HT-29 (cell line): Measurements from ENCODE around the gene TRIM72. TPM values are rescaled to one million over a fixed set of nuclear protein-coding genes. Genes with fewer than 3 reads are reported as not detected.
"Not testable (repeated sequence)": the region's sequence is repeated elsewhere in the genome, so short reads cannot be mapped to it uniquely, and the experiment has no call there.

Experiments
- DNase-seq: peaks from one replicate; pipeline ENCODE4 v3.0.0-alpha.2; 2015; ENCODE audit warnings: low spot score
- total RNA-seq: library from RNA; depleted of rRNA; stranded (reverse); fragments of >200 nt; shearing (Covaris generic); gene quantifications from 2 replicates; pipeline ENCODE4 v1.2.3, GENCODE V29; 2014

Gene TRIM72
- total RNA-seq, 1 experiment from 2014 or later = 0.84 TPM

DNA sequence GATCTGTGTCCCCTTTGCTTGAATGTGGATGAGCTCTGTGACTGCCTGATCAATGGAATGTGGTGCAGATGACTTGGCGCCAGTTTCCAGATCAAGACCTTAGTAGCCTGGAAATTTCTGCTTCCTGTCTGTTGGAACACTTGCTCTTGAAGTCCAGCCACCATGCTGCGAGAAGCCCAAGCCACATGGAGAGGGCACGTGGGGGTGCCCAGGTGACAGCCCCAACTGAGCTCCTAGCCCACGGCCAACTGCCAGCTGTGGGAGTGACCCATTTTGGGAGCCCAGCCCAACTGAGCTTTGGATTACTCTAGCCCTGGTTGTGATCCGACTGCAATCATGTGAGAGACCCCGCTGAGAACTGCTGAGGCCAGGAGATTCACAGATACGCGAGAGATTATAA lies 42.5 kb downstream of the TRIM72 start:
- no peak for DNase-seq

- DNase-seq = no peak
Observed at GRCh38 chr16:31258366-31258765, 44.4 kb downstream of the TRIM72 start.

- no peak for DNase-seq
Observed at GRCh38 chr16:31260136-31260931, 46.4 kb downstream of the TRIM72 start.

DNA sequence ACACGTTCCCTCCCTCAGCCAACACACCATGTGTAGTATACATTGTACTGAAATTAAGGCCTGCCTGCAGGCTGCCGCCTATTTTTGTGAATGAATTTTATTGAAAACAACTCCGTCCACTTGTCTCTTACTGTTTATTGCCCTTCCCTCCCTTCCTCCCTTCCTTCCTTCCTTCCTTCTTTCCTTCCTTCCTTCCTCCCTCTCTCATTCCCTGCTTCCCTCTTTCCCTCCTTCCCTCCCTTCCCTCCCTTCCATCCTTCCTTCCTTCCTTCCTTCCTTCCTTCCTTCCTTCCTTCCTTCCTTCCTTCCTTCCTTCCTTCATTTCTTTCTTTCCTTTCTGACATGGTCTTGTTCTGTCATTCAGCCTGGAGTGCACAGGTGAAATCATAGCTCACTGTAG lies 48.2 kb downstream of the TRIM72 start:
- no peak for DNase-seq

DNA sequence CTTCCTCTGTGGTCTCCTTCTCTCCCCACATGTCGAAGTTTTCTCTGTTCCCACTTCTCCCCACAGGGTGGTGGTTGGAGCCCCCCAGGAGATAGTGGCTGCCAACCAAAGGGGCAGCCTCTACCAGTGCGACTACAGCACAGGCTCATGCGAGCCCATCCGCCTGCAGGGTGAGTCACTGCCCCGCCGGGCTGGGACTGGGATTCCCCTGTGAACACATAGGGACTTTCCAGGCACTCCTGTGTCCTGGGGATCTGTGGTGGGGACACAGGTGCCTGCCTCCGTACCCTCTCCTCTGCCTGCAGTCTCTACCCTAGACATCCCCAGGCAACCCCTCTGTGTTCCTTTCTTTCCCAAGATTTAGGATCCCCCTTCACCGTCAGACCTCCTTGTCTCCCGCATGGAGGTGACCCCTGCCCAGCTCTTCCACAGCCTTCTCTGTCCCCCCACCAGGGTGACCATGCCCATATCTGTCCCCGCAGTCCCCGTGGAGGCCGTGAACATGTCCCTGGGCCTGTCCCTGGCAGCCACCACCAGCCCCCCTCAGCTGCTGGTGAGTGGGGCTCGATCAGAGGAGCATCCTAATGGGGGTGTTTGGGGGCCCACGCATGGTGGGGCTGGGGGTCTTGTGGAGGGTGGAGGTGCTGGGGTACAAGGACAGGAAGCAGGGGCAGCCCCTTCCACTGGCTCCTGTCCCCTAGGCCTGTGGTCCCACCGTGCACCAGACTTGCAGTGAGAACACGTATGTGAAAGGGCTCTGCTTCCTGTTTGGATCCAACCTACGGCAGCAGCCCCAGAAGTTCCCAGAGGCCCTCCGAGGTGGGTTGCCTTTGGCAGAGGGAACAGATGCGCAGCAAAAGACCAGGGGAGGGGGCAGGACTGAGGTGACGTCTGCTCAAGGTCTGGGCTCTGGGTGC lies 51.7 kb downstream of the TRIM72 start:
- peak; percentile 23 for DNase-seq

GRCh38 chr16:31267332-31268032 lies 53.6 kb downstream of the TRIM72 start:
- DNase-seq = no peak

DNA sequence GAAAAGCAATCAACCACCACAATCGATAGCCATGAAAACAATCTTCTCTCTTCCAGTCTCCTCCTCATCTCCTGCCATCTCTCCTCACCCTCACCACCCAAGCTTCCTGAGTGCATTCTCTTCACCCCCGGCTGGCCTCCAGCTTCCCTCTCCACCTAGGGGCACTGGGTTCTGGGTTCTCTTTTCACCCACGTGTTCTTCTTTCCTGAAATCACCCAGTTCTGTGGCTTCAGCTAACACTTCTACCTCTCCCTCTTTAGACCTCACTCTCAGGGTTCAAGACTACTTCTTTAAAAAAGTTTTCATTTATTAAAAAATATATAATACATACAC lies 54.1 kb downstream of the TRIM72 start:
- no peak for DNase-seq

- DNase-seq = no peak
Observed at GRCh38 chr16:31268891-31269290, 55.0 kb downstream of the TRIM72 start.

- DNase-seq = no peak
Observed at GRCh38 chr16:31269541-31269940, 55.6 kb downstream of the TRIM72 start.

DNA sequence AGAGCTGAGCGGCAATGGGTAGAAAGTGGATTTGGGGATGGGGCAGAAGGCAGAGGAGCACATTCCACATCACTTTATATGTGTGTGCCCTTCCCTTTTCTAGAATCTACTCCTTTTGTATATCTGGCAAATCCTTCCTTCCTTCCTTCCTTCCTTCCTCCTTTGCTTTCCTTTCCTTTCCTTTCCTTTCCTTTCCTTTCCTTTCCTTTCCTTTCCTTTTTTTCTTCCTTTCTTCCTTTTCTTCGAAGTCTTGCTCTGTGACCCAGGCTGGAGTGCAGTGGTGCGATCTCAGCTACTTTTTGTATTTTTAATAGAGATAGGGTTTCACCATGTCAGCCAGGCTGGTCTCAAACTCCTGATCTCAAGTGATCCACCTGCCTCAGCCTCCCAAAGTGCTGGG lies 56.1 kb downstream of the TRIM72 start:
- not testable (repeated sequence) for DNase-seq

GRCh38 chr16:31270795-31271194 lies 56.9 kb downstream of the TRIM72 start:
- no peak for DNase-seq

- no peak for DNase-seq
Observed at GRCh38 chr16:31271621-31272190, 57.8 kb downstream of the TRIM72 start.

GRCh38 chr16:31273187-31273586 lies 59.3 kb downstream of the TRIM72 start:
- no peak for DNase-seq

GRCh38 chr16:31273676-31274075 lies 59.8 kb downstream of the TRIM72 start:
- no peak for DNase-seq

- no peak for DNase-seq
Observed at GRCh38 chr16:31274831-31275816, 61.2 kb downstream of the TRIM72 start.

- DNase-seq = no peak
Observed at GRCh38 chr16:31276600-31276999, 62.7 kb downstream of the TRIM72 start.

- no peak for DNase-seq
Observed at GRCh38 chr16:31277659-31278260, 63.8 kb downstream of the TRIM72 start.

GRCh38 chr16:31278853-31279252 lies 64.9 kb downstream of the TRIM72 start:
- not testable (repeated sequence) for DNase-seq
